IPS-18a (cell line): ENCODE measurements around the gene TCFL5.
A peak's percentile ranks its signal among the peaks of the same experiment; 100 is the strongest.

Experiments used
- H3K27ac ChIP-seq: one replicate; pipeline ENCODE4 v1.5.1; 2013; ENCODE audit warnings: low read length
- H3K27me3 ChIP-seq: one replicate; pipeline ENCODE4 v1.6.1; 2013; ENCODE audit warnings: mild to moderate bottlenecking, low read length; ENCODE audit not compliant: control insufficient read depth, insufficient read depth
- H3K36me3 ChIP-seq: one replicate; pipeline ENCODE4 v1.6.1; 2013; ENCODE audit warnings: low read depth, low read length; ENCODE audit not compliant: control insufficient read depth
- H3K4me1 ChIP-seq: one replicate; pipeline ENCODE4 v1.6.1; 2013; ENCODE audit warnings: low read depth, low read length; ENCODE audit not compliant: control insufficient read depth
- H3K4me3 ChIP-seq: one replicate; pipeline ENCODE4 v1.5.1; 2013; ENCODE audit warnings: low read length
- H3K9ac ChIP-seq: one replicate; pipeline ENCODE4 v1.6.1; 2013; ENCODE audit warnings: mild to moderate bottlenecking, low read length, moderate library complexity
- H3K9me3 ChIP-seq: one replicate; pipeline ENCODE4 v1.6.1; 2013; ENCODE audit warnings: low read depth, low read length; ENCODE audit not compliant: control insufficient read depth

Gene TCFL5

GRCh38 chr20:62861726-62862336 lies at the start of gene TCFL5:
Gene TCFL5 (minus strand): TSS chr20:62861822. CDS start chr20:62861670, 152 bp downstream.
- Histone ChIP-seq H3K27ac (no peak within 1 kb of the TSS), H3K9ac (no peak within 1 kb of the TSS), H3K4me3 (peak within 1 kb of the TSS; percentile 39), H3K27me3 (peaks cover 9% of the 10 kb centered on the region), H3K36me3 (peaks cover 4% of the 10 kb centered on the region), H3K9me3 (no peaks in the 10 kb centered on the region), H3K4me1 (peaks cover 14% of the 10 kb centered on the region)

- H3K27ac ChIP-seq, result no peak overlapping the region
- no peaks in the 10 kb centered on the region for H3K9me3 ChIP-seq
These were observed 49.3 kb upstream of the TCFL5 start for GRCh38 chr20:62910777-62911497.

GRCh38 chr20:62910217-62910766 lies 48.7 kb upstream of the TCFL5 start:
- Histone ChIP-seq H3K9ac (no peak overlapping the region), H3K27me3 (no peaks in the 10 kb centered on the region), H3K27ac (no peak overlapping the region), H3K4me1 (peaks cover 5% of the 10 kb centered on the region), H3K4me3 (no peak overlapping the region), H3K36me3 (peaks cover 76% of the 10 kb centered on the region), H3K9me3 (no peaks in the 10 kb centered on the region)

More at GRCh38 chr20:62910777-62911497, 49.3 kb upstream of the TCFL5 start:
- H3K27me3 ChIP-seq, result no peaks in the 10 kb centered on the region
- H3K9ac ChIP-seq, result no peak overlapping the region
- no peak overlapping the region for H3K4me3 ChIP-seq
- H3K36me3 ChIP-seq, result peaks cover 70% of the 10 kb centered on the region
- peaks cover 11% of the 10 kb centered on the region for H3K4me1 ChIP-seq

GRCh38 chr20:62908971-62909791 lies 47.6 kb upstream of the TCFL5 start:
- Histone ChIP-seq H3K4me1 (no peaks in the 10 kb centered on the region), H3K9me3 (no peaks in the 10 kb centered on the region), H3K27ac (no peak overlapping the region), H3K4me3 (no peak overlapping the region), H3K36me3 (peaks cover 86% of the 10 kb centered on the region), H3K27me3 (no peaks in the 10 kb centered on the region), H3K9ac (no peak overlapping the region)

- H3K27ac ChIP-seq, result no peak overlapping the region
These were observed 46.0 kb upstream of the TCFL5 start for GRCh38 chr20:62907384-62908317.

GRCh38 chr20:62906647-62907375 lies 45.2 kb upstream of the TCFL5 start:
- Histone ChIP-seq H3K9me3 (no peaks in the 10 kb centered on the region), H3K27ac (no peak overlapping the region), H3K27me3 (no peaks in the 10 kb centered on the region), H3K9ac (no peak overlapping the region), H3K4me3 (no peak overlapping the region), H3K36me3 (peaks cover 94% of the 10 kb centered on the region), H3K4me1 (no peaks in the 10 kb centered on the region)

More at GRCh38 chr20:62907384-62908317, 46.0 kb upstream of the TCFL5 start:
- Histone ChIP-seq H3K4me1 (no peaks in the 10 kb centered on the region), H3K9me3 (no peaks in the 10 kb centered on the region), H3K4me3 (no peak overlapping the region), H3K36me3 (peaks cover 90% of the 10 kb centered on the region), H3K27me3 (no peaks in the 10 kb centered on the region), H3K9ac (no peak overlapping the region)

GRCh38 chr20:62906209-62906608 lies 44.6 kb upstream of the TCFL5 start:
- H3K27ac ChIP-seq, result no peak overlapping the region

GRCh38 chr20:62905536-62906117 lies 44.0 kb upstream of the TCFL5 start:
- Histone ChIP-seq H3K36me3 (peaks cover 90% of the 10 kb centered on the region), H3K4me3 (no peak overlapping the region), H3K27me3 (no peaks in the 10 kb centered on the region), H3K9ac (no peak overlapping the region), H3K4me1 (peaks cover 5% of the 10 kb centered on the region), H3K9me3 (no peaks in the 10 kb centered on the region), H3K27ac (no peak overlapping the region)

More at GRCh38 chr20:62906209-62906608, 44.6 kb upstream of the TCFL5 start:
- Histone ChIP-seq H3K4me1 (no peaks in the 10 kb centered on the region), H3K9me3 (no peaks in the 10 kb centered on the region), H3K27me3 (no peaks in the 10 kb centered on the region), H3K9ac (no peak overlapping the region), H3K36me3 (peaks cover 94% of the 10 kb centered on the region), H3K4me3 (no peak overlapping the region)

GRCh38 chr20:62902926-62903615 lies 41.4 kb upstream of the TCFL5 start:
- Histone ChIP-seq H3K4me3 (no peak overlapping the region), H3K27ac (no peak overlapping the region), H3K4me1 (peaks cover 22% of the 10 kb centered on the region), H3K27me3 (no peaks in the 10 kb centered on the region), H3K9ac (no peak overlapping the region), H3K9me3 (no peaks in the 10 kb centered on the region), H3K36me3 (peaks cover 66% of the 10 kb centered on the region)
